CD14-positive monocyte (primary cell): ENCODE data around the gene TCP11. TPM values are rescaled to one million over a fixed set of nuclear protein-coding genes. Genes with fewer than 3 reads are reported as not detected.

ENCODE experiments used
- DNase-seq, 3 donors: peaks; one replicate each; pipeline ENCODE4 v3.0.0-alpha.2; 2011 to 2022
- H2AFZ ChIP-seq: 2 replicates; pipeline ENCODE4 v1.6.0; 2012; ENCODE audit warnings: mild to moderate bottlenecking, low read depth, low read length, inconsistent platforms; ENCODE audit not compliant: insufficient read depth, poor library complexity, severe bottlenecking
- H3K27ac ChIP-seq, 2 donors: 1 replicate in 1 of 2; 2 replicates in 1 of 2; pipeline ENCODE4 v1.5.1; 2012 to 2013; ENCODE audit warnings: low read length in 2 of 2, control low read depth in 1 of 2, inconsistent platforms in 1 of 2, low read depth in 1 of 2, mild to moderate bottlenecking in 1 of 2
- H3K27me3 ChIP-seq, 2 donors: one replicate each; pipeline versions ENCODE4 v1.6.0 to v1.6.1; 2011 to 2013; ENCODE audit warnings: low read length in 2 of 2; ENCODE audit not compliant: control insufficient read depth in 2 of 2, insufficient read depth in 2 of 2
- H3K36me3 ChIP-seq, 2 donors: replicated peaks in 1 of 2; 1 replicate in 1 of 2; 2 replicates in 1 of 2; pipeline versions ENCODE4 v1.5.1 to v1.6.1; 2012 to 2013; ENCODE audit warnings: low read length in 2 of 2, control low read depth in 1 of 2, inconsistent platforms in 1 of 2, mild to moderate bottlenecking in 1 of 2; ENCODE audit not compliant: insufficient read depth in 2 of 2, control insufficient read depth in 1 of 2
- H3K4me1 ChIP-seq, 2 donors: 1 replicate in 1 of 2; 2 replicates in 1 of 2; pipeline versions ENCODE4 v1.5.1 to v1.6.1; 2012 to 2013; ENCODE audit warnings: low read length in 2 of 2, control low read depth in 1 of 2, inconsistent platforms in 1 of 2, mild to moderate bottlenecking in 1 of 2, moderate library complexity in 1 of 2; ENCODE audit not compliant: insufficient read depth in 2 of 2, control insufficient read depth in 1 of 2
- H3K4me2 ChIP-seq: replicated peaks from 2 replicates; pipeline ENCODE3; 2012; ENCODE audit warnings: low read length, moderate library complexity, mild to moderate bottlenecking; ENCODE audit not compliant: poor library complexity, severe bottlenecking; ENCODE audit errors: extremely low read depth
- H3K4me3 ChIP-seq, 3 experiments: fragments of 200-600 bp in 1 of 3; sonication (generic) in 1 of 3; replicated peaks in 1 of 3; 1 replicate in 2 of 3; 2 replicates in 1 of 3; pipeline ENCODE4 v1.5.1; 2011 to 2013; ENCODE audit warnings: low read length in 3 of 3, mild to moderate bottlenecking in 3 of 3, control low read depth in 2 of 3, low read depth in 2 of 3, inconsistent platforms in 1 of 3, moderate library complexity in 1 of 3
- H3K79me2 ChIP-seq: 2 replicates; pipeline ENCODE4 v1.6.0; 2012; ENCODE audit warnings: mild to moderate bottlenecking, control low read depth, inconsistent platforms, low read length, moderate library complexity; ENCODE audit not compliant: insufficient read depth
- H3K9ac ChIP-seq: 2 replicates; pipeline ENCODE4 v1.6.0; 2017; ENCODE audit warnings: low read length, mild to moderate bottlenecking; ENCODE audit not compliant: insufficient read depth, poor library complexity, severe bottlenecking
- H3K9me3 ChIP-seq, 2 donors: replicated peaks in 1 of 2; 1 replicate in 1 of 2; 2 replicates in 1 of 2; pipeline versions ENCODE4 v1.5.1 to v1.6.1; 2012 to 2013; ENCODE audit warnings: low read length in 2 of 2, control low read depth in 1 of 2; ENCODE audit not compliant: control insufficient read depth in 1 of 2, insufficient read depth in 1 of 2
- H4K20me1 ChIP-seq: 2 replicates; pipeline ENCODE4 v1.6.0; 2012; ENCODE audit warnings: mild to moderate bottlenecking, low read length, control low read depth, moderate library complexity; ENCODE audit not compliant: insufficient read depth
- H3K27ac Mint-ChIP-seq, 7 donors: one replicate each; pipeline ENCODE4 v1.8.0; 2020; ENCODE audit warnings: mild to moderate bottlenecking in 7 of 7, mixed read lengths in 7 of 7, moderate library complexity in 6 of 7, inconsistent platforms in 2 of 7
- H3K27me3 Mint-ChIP-seq, 3 donors: one replicate each; pipeline ENCODE4 v1.8.0; 2021 to 2022; ENCODE audit warnings: low read depth in 3 of 3, mild to moderate bottlenecking in 3 of 3, mixed read lengths in 3 of 3, moderate library complexity in 3 of 3, inconsistent platforms in 1 of 3
- H3K36me3 Mint-ChIP-seq, 2 donors: one replicate each; pipeline ENCODE4 v1.8.0; 2020; ENCODE audit warnings: mixed read lengths in 2 of 2, inconsistent platforms in 1 of 2, mild to moderate bottlenecking in 1 of 2
- H3K4me1 Mint-ChIP-seq: one replicate; pipeline ENCODE4 v1.8.0; 2020; ENCODE audit warnings: mild to moderate bottlenecking, mixed read lengths
- H3K4me3 Mint-ChIP-seq, 2 donors: one replicate each; pipeline ENCODE4 v1.8.0; 2020; ENCODE audit warnings: mild to moderate bottlenecking in 2 of 2, mixed read lengths in 2 of 2, moderate library complexity in 1 of 2
- H3K9me3 Mint-ChIP-seq, 7 donors: one replicate each; pipeline ENCODE4 v1.8.0; 2020 to 2022; ENCODE audit warnings: mixed read lengths in 7 of 7, mild to moderate bottlenecking in 6 of 7, moderate library complexity in 6 of 7, inconsistent platforms in 2 of 7
- WGBS: methylation state at CpG from one replicate; pipeline ENCODE4 v1.1.5; 2013; ENCODE audit warnings: missing lambda C conversion rate; ENCODE audit not compliant: insufficient coverage; 5-methylcytosine and 5-hydroxymethylcytosine counted together
- intact Hi-C, 2 donors: fragments of 100-400 bp; cut with micrococcal nuclease; formaldehyde crosslinking; loops; one replicate each; pipeline versions ENCODE4 v1.15.0 to v1.15.1; 2023
- polyA plus RNA-seq, 3 donors: library from polyadenylated mRNA; depleted of rRNA in 1 of 3; unstranded in 2 of 3; stranded (reverse) in 1 of 3; fragments of 300-500 nt in 2 of 3; fragments of >200 nt in 1 of 3; fragmentation: Illumina TruSeq in 2 of 3; gene quantifications; 1 replicate in 2 of 3; 2 replicates in 1 of 3; pipeline ENCODE4 v1.2.3, GENCODE V29; 2012 to 2021
- TF ChIP-seq, protein P1 (sequence below): fragments of 200-600 bp; IDR thresholded peaks from one replicate; pipeline ENCODE4 v1.8.0; 2022; ENCODE audit warnings: antibody characterized with exemption, mild to moderate bottlenecking

The TCP11 gene
- polyA plus RNA-seq, 3 donors: not detected

GRCh38 chr6:35136185-35136584 lies 5.0 kb downstream of the TCP11 start:
- no peaks in the 10 kb centered on the region for H3K79me2 ChIP-seq
- H3K36me3 ChIP-seq: no peaks in the 10 kb centered on the region
- no peak overlapping the region for H3K27ac Mint-ChIP-seq
- H3K4me3 Mint-ChIP-seq: no peak overlapping the region
- TF ChIP-seq, protein P1, sequence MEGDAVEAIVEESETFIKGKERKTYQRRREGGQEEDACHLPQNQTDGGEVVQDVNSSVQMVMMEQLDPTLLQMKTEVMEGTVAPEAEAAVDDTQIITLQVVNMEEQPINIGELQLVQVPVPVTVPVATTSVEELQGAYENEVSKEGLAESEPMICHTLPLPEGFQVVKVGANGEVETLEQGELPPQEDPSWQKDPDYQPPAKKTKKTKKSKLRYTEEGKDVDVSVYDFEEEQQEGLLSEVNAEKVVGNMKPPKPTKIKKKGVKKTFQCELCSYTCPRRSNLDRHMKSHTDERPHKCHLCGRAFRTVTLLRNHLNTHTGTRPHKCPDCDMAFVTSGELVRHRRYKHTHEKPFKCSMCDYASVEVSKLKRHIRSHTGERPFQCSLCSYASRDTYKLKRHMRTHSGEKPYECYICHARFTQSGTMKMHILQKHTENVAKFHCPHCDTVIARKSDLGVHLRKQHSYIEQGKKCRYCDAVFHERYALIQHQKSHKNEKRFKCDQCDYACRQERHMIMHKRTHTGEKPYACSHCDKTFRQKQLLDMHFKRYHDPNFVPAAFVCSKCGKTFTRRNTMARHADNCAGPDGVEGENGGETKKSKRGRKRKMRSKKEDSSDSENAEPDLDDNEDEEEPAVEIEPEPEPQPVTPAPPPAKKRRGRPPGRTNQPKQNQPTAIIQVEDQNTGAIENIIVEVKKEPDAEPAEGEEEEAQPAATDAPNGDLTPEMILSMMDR: no peak
- no peak overlapping the region for H3K4me3 ChIP-seq
- H3K27me3 Mint-ChIP-seq: peaks cover 5 to 11% (median 10%) of the 10 kb centered on the region in 3 donors
- no peaks in the 10 kb centered on the region for H3K9me3 ChIP-seq
- no peak overlapping the region for H3K9ac ChIP-seq
- DNase-seq: no peak
- peaks cover 13% of the 10 kb centered on the region for H3K4me1 Mint-ChIP-seq
- 100% methylated on average over 1 of the region's 4 CpGs for WGBS
- peaks cover 0 to 9% of the 10 kb centered on the region in 2 donors for H3K27me3 ChIP-seq
- H2AFZ ChIP-seq: no peak overlapping the region
- intact Hi-C loops: no loop called here
- peaks cover 0 to 1% of the 10 kb centered on the region in 2 donors for H3K36me3 Mint-ChIP-seq
- peaks cover 0 to 2% (median 0%) of the 10 kb centered on the region in 7 donors for H3K9me3 Mint-ChIP-seq
- H3K4me2 ChIP-seq: no peak overlapping the region
- no peaks in the 10 kb centered on the region for H4K20me1 ChIP-seq
- H3K4me1 ChIP-seq: peaks cover 5 to 9% of the 10 kb centered on the region in 2 donors
- no peak overlapping the region for H3K27ac ChIP-seq

GRCh38 chr6:35128496-35128895 lies 12.6 kb downstream of the TCP11 start:
- H3K4me3 ChIP-seq: no peak overlapping the region
- Mint-ChIP-seq H3K36me3 (no peaks in the 10 kb centered on the region), H3K9me3 (peaks cover 0 to 2% (median 0%) of the 10 kb centered on the region in 7 donors), H3K27ac (no peak overlapping the region), H3K4me1 (no peaks in the 10 kb centered on the region), H3K27me3 (peaks cover 0 to 3% (median 3%) of the 10 kb centered on the region in 3 donors), H3K4me3 (no peak overlapping the region)
- DNase-seq: no peak
- no peak overlapping the region for H3K4me2 ChIP-seq
- intact Hi-C loops: no loop called here
- H3K9ac ChIP-seq: no peak overlapping the region
- H3K79me2 ChIP-seq: no peaks in the 10 kb centered on the region
- H2AFZ ChIP-seq: no peak overlapping the region
- no peak overlapping the region for H3K27ac ChIP-seq
- TF ChIP-seq, protein P1: no peak
- WGBS: 98% methylated on average over 3 of the region's 3 CpGs
- H3K9me3 ChIP-seq: no peaks in the 10 kb centered on the region
- H3K36me3 ChIP-seq: no peaks in the 10 kb centered on the region
- H3K27me3 ChIP-seq: no peaks in the 10 kb centered on the region
- no peaks in the 10 kb centered on the region for H4K20me1 ChIP-seq
- no peaks in the 10 kb centered on the region for H3K4me1 ChIP-seq
